NAMALWA (cell line): Measurements from ENCODE around the gene SLC16A13.
"Not testable (repeated sequence)": the region's sequence is repeated elsewhere in the genome, so short reads cannot be mapped to it uniquely, and the experiment has no call there.

Experiments used
- DNase-seq: peaks from one replicate; pipeline ENCODE4 v3.0.0-alpha.2; 2015; ENCODE audit warnings: low spot score

The SLC16A13 gene

DNA sequence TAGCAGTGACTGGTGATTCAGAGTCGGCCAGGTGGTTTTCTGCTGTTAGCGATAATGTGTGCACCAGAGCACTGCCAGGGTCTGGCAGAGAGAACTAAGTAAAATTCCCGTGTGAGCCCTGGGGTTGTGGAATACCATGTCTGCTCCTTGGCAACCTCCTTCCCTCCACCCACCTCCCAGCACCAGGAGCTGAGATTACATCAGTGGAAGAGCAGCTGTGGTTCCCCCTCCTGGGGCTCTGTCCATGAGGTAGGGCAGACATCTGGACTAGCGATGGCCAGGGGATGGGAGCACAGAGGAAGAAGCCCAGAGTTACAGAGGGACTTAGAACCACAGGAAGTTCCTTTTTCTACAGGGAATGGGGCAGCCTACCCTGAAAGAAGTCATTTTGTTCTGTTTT lies 28.4 kb downstream of the SLC16A13 start:
- no peak for DNase-seq

DNA sequence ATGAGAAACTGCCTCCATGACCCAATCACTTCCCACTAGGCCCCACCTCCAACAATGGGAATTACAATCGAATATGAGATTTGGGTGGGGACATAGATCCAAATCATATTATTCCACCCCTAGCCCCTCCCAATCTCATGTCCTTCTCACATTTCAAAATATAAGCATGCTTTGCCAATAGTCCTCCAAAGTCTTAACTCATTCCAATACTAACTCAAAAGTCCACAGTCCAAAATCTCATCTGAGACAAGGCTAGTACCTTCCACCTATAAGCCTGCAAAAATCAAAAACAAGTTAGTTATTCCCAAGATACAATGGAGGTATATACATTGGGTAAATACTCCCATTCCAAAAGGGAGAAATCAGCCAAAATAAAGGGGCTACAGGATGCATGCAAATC lies 31.4 kb downstream of the SLC16A13 start:
- DNase-seq = no peak

- no peak for DNase-seq
These were observed 32.5 kb downstream of the SLC16A13 start for GRCh38 chr17:7068268-7068667.

DNA sequence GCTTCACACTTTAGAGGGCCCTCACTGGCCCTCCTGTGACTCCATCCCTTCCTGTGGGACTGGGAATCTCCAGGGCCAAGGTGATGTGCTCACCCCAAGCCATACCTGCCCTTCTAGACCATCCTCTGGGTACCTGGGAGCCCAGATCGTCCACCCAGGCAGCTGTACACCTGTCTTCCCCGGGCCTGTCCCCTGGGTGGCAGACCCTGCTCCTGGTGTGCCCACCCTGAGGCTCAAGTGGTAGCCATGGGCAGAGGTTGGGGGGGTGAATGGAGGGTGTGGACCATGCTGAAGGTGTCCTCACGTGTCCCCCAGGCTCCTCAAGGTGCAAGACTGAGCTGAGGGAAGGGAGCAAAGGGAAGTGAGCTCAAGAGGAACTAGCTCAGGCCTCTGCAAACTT lies 34.9 kb downstream of the SLC16A13 start:
- no peak for DNase-seq

GRCh38 chr17:7072406-7072805 lies 36.6 kb downstream of the SLC16A13 start:
- DNase-seq = no peak

GRCh38 chr17:7074931-7075330 lies 39.1 kb downstream of the SLC16A13 start:
- no peak for DNase-seq

- no peak for DNase-seq
These were observed 42.2 kb downstream of the SLC16A13 start for GRCh38 chr17:7077911-7078546.

GRCh38 chr17:7078711-7079110 lies 42.9 kb downstream of the SLC16A13 start:
- DNase-seq = no peak

DNA sequence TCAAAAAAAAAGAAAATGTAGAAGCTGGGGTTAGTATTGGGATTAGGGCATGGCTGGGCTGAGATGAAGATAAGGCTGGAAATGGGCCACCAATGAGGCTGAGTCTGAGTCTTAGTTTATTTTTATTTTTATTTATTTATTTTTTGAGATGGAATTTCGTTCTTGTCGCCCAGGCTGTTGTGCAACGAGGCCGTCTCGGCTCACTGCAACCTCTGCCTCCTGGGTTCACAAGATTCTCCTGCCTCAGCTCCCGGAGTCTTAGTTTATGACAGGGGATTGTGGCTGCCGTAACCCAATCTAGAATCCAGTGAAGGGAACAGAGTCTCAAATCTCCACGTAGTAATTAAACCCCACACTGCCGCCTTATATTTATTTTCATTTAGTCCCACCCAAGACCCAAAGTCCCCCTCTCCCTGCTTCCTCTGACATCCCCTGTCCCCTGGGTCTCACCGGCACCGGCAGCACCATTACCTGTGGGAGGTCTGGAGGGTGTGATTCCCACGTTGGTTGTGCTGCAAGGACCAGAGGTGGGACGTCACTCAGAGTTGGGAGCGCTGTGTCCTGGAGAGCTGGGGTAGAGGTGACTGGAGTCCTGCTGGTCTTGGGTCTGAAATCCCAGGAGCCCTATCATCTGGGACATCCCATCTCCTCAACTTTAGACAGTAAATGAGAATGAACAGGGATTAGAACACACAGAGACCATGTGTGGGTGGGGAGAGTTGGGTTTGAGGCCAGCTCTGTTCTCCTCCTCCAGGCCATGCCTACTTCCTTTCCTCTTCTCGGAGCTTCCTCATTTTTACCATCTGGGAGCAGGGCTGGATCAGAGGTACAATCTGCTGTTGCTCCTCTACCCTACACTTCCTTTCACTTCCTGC lies 44.0 kb downstream of the SLC16A13 start, which contains the start of gene CLEC10A:
CLEC10A (minus strand) TSS at position 671 of the 875 bp plus-strand sequence. CDS start 1,439 bp downstream, outside the sequence.
- DNase-seq = no peak

DNA sequence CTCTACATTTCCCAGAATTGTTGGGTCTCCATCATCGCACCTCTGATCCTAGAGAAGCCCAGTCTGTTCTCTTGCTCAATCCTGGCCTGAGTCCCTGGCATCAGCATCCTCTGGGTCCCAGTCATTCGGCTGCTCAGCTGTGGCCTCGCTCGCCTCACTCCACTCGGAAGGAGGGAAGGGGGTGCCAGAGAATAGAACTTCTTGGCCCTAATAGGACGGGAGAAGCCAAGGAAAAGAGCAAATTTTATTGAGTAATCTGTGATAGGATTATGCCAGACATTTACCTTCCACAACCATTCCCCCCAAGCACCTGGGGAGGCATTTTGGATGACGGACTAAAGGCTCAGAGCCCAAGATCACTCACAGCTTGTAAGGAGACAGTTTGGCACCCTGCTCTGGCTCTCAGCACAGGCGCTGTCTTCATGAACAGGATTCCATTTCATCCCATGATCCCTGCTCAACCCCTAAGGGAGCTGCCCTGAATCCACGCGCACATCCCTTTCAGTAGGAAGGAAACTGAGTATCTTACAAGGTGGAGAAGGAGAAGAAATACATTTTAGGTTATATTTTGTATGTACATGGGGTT lies 44.7 kb downstream of the SLC16A13 start:
- no peak for DNase-seq

DNA sequence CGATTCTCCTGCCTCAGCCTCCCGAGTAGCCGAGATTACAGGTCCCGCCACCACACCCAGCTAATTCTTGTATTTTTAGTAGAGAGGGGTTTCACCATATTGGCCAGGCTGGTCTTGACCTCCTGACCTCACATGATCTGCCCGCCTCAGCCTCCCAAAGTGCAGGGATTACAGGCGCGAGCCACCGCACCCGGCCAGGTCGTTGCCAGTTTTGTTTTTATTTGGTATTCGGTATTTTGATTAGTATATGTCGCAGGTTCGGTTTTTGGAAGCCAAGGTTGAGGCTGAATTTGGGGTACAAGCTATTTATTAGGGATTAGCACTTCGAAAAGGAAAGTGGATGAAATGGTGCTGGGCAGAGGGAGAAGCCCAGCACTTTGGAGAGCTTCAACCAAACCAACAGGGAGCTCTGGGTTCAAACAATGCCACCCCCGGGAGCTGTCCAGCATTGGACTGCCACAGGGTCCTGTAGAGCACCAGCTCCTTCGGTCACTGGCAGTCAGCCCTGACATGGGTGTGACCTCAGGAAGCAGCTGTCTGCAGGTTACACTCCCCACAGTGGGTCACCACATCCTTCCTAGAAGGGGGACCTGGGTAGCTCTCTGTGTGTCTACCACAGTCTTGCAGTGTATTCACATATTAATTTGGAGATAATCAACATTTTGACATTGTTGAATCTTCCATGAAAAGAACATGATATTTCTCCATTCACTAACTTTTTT lies 45.7 kb downstream of the SLC16A13 start:
- DNase-seq = no peak

DNA sequence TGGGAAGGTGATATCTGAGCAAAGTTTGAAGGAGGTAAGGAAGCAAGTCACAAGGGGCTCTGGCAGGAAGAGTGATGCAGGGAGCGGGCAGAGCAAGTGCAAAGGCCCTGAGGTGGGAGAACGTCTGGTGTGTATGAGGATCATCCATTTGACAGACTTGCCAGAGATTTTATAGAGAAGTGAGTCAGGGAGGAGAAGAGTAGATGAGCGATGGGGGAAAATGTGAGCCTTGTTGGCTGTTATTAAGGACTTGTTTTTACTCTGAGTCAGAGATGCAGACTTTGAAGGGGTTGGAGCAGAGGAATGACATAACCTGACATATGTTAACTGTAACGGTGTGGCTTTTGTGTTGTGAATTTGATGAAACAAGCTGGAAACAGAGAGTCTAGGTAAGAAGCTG lies 47.8 kb downstream of the SLC16A13 start:
- DNase-seq = no peak

DNA sequence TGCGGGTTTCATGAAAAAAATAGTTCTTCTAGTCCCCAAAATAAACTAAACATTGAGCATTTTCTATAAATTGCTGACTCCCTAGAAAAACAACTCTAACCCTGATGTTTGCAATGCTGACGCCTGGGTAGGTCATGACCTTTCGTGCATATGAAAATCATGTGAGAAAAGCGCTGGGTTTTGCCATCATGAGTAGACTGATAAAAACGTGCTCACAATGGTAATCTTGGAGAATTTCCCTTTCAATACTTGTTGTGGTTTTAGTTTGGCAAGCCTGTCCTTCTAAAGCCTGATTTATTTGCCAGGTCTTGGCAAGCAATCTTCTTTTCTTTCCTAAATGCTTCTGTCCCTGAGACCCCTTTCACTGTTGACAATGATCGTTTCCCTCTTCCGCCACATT lies 48.3 kb downstream of the SLC16A13 start:
- no peak for DNase-seq

GRCh38 chr17:7088442-7088841 lies 52.6 kb downstream of the SLC16A13 start:
- not testable (repeated sequence) for DNase-seq

- not testable (repeated sequence) for DNase-seq
These were observed 53.8 kb downstream of the SLC16A13 start for GRCh38 chr17:7089570-7089969.
